Measurements from ENCODE around the gene MAPK13. TPM values are rescaled to one million over a fixed set of nuclear protein-coding genes. Genes with fewer than 3 reads are reported as not detected.
"Not testable (repeated sequence)": the region's sequence is repeated elsewhere in the genome, so short reads cannot be mapped to it uniquely, and the experiment has no call there.

The MAPK13 gene
- 10 to 100 TPM; 53.0 to 53.5 TPM for total RNA-seq

DNA sequence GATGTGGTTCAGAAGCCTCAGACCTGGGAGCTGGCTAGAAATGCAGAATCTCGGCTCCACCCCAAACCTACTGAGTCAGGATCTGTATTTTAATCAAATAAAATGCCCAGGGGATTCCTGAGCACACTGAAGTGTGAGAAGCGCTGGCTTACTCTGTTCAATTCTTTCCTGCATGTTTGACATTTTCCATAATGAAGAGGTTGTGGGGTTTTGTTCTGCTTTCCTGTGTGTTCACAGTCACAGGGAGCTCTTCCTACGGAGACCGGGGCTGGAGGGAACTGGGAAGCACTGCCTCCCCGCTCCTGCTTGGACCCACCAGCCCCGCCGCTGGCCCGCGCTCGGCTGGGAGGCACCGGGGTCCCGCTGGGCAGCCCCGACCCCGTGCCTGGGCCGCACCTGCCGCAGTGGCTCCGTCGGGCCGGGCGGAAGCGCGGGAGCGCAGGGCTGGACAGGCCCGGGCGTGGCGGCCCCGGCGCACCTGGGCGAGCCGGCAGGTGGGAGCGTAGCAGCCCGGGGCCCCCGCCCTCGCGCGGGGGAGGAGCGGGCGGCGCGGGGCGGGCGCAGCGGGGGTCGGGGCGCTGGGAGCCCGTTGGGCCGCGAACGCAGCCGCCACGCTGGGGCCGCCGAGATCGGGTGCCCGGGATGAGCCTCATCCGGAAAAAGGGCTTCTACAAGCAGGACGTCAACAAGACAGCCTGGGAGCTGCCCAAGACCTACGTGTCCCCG lies at the start of gene MAPK13:
Gene MAPK13 (plus strand): TSS at position 573 of the 726 bp plus-strand sequence. CDS start 70 bp downstream, at position 643.
- Mint-ChIP-seq H3K4me3 (peak within 1 kb of the TSS; percentile 86), H3K4me1 (peaks cover 56% of the 10 kb centered on the region), H3K9me3 (no peaks in the 10 kb centered on the region), H3K27ac (peak within 1 kb of the TSS; percentile 94), H3K27me3 (no peaks in the 10 kb centered on the region), H3K36me3 (peaks cover 9% of the 10 kb centered on the region)
- peak; percentile 56 for DNase-seq

GRCh38 chr6:36082318-36082717 lies 48.0 kb upstream of the MAPK13 start:
- peaks cover 10% of the 10 kb centered on the region for H3K4me1 Mint-ChIP-seq
- H3K27ac Mint-ChIP-seq, result no peak overlapping the region
- H3K27me3 Mint-ChIP-seq, result no peaks in the 10 kb centered on the region
- H3K4me3 Mint-ChIP-seq, result no peak overlapping the region
- H3K9me3 Mint-ChIP-seq, result peaks cover 5% of the 10 kb centered on the region
- peaks cover 64% of the 10 kb centered on the region for H3K36me3 Mint-ChIP-seq
- no peak for DNase-seq

- no peaks in the 10 kb centered on the region for H3K27me3 Mint-ChIP-seq
- H3K4me3 Mint-ChIP-seq, result no peak overlapping the region
- no peak overlapping the region for H3K27ac Mint-ChIP-seq
- peaks cover 10% of the 10 kb centered on the region for H3K4me1 Mint-ChIP-seq
- peaks cover 8% of the 10 kb centered on the region for H3K9me3 Mint-ChIP-seq
- H3K36me3 Mint-ChIP-seq, result peaks cover 73% of the 10 kb centered on the region
- no peak for DNase-seq
Measured at GRCh38 chr6:36083446-36083845, 46.9 kb upstream of the MAPK13 start.

GRCh38 chr6:36088204-36088603 lies 42.1 kb upstream of the MAPK13 start:
- H3K9me3 Mint-ChIP-seq, H3K4me3 Mint-ChIP-seq, H3K27me3 Mint-ChIP-seq, H3K4me1 Mint-ChIP-seq, H3K27ac Mint-ChIP-seq, DNase-seq: not testable (repeated sequence)
- H3K36me3 Mint-ChIP-seq, result peaks cover 52% of the 10 kb centered on the region

DNA sequence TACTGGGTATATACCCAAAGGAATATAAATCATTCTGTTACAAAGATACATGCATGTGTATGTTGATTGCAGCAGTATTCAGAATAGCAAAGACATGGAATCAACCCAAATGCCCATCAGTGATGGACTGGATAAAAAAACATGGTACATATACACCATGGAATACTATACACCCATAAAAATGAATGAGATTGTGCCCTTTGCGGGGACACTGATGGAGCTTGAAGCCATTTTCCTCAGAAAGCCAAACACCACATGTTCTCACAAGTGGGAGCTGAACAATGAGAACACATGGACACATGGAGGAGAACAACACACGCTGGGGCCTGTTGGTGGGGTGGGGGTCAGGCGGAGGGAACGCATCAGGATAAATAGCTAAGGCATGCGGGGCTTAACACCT lies 41.3 kb upstream of the MAPK13 start:
- Mint-ChIP-seq H3K9me3 (peaks cover 3% of the 10 kb centered on the region), H3K27ac (no peak overlapping the region)

DNA sequence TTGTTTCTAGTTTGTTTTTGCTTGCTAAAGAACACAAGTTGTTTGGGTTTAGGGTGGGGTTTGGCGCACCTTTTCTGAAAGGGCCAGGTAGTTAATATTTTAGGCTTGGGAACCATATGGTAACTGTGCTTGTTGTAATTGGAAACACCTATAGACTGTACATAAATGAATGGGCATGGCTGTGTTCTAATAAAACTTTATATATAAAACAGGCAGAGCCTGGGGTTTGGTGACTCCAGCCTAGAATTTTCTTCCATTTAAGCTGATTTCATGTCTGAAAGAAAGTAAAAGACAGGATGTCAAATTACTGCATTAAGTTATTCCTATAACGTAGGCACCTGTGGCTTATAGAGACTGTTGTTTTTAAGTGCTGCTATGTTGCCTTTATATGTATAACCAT lies 36.1 kb upstream of the MAPK13 start:
- peaks cover 16% of the 10 kb centered on the region for H3K4me1 Mint-ChIP-seq
- peaks cover 11% of the 10 kb centered on the region for H3K36me3 Mint-ChIP-seq
- H3K27me3 Mint-ChIP-seq, result no peaks in the 10 kb centered on the region
- no peak overlapping the region for H3K4me3 Mint-ChIP-seq
- peak overlapping the region; percentile 35 for H3K27ac Mint-ChIP-seq
- no peak for DNase-seq
- no peaks in the 10 kb centered on the region for H3K9me3 Mint-ChIP-seq

More for the DNA sequence above, 41.3 kb upstream of the MAPK13 start:
- peaks cover 46% of the 10 kb centered on the region for H3K36me3 Mint-ChIP-seq
- no peaks in the 10 kb centered on the region for H3K4me1 Mint-ChIP-seq
- no peak for DNase-seq
- no peak overlapping the region for H3K4me3 Mint-ChIP-seq
- H3K27me3 Mint-ChIP-seq, result no peaks in the 10 kb centered on the region

GRCh38 chr6:36094753-36095496 lies 35.4 kb upstream of the MAPK13 start:
- H3K27ac Mint-ChIP-seq, result peak overlapping the region; percentile 35
- H3K4me1 Mint-ChIP-seq, result peaks cover 23% of the 10 kb centered on the region
- DNase-seq, result peak; percentile 75
- H3K36me3 Mint-ChIP-seq, result peaks cover 8% of the 10 kb centered on the region
- no peaks in the 10 kb centered on the region for H3K27me3 Mint-ChIP-seq
- H3K4me3 Mint-ChIP-seq, result no peak overlapping the region
- no peaks in the 10 kb centered on the region for H3K9me3 Mint-ChIP-seq

GRCh38 chr6:36095497-36096391 lies 34.6 kb upstream of the MAPK13 start:
- Mint-ChIP-seq H3K27me3 (no peaks in the 10 kb centered on the region), H3K4me3 (no peak overlapping the region), H3K36me3 (peaks cover 13% of the 10 kb centered on the region), H3K9me3 (no peaks in the 10 kb centered on the region), H3K27ac (no peak overlapping the region), H3K4me1 (peaks cover 28% of the 10 kb centered on the region)
- DNase-seq, result no peak

GRCh38 chr6:36098253-36098919 lies 31.9 kb upstream of the MAPK13 start:
- no peak overlapping the region for H3K27ac Mint-ChIP-seq
- H3K9me3 Mint-ChIP-seq, result no peaks in the 10 kb centered on the region
- no peak for DNase-seq
- H3K4me3 Mint-ChIP-seq, result no peak overlapping the region
- H3K36me3 Mint-ChIP-seq, result peaks cover 12% of the 10 kb centered on the region
- peaks cover 36% of the 10 kb centered on the region for H3K4me1 Mint-ChIP-seq
- H3K27me3 Mint-ChIP-seq, result no peaks in the 10 kb centered on the region

GRCh38 chr6:36098920-36099647 lies 31.2 kb upstream of the MAPK13 start:
- H3K4me1 Mint-ChIP-seq, result peaks cover 36% of the 10 kb centered on the region
- H3K36me3 Mint-ChIP-seq, result peaks cover 18% of the 10 kb centered on the region
- H3K27ac Mint-ChIP-seq, result peak overlapping the region; percentile 82
- no peaks in the 10 kb centered on the region for H3K9me3 Mint-ChIP-seq
- no peaks in the 10 kb centered on the region for H3K27me3 Mint-ChIP-seq
- DNase-seq, result no peak
- no peak overlapping the region for H3K4me3 Mint-ChIP-seq

DNA sequence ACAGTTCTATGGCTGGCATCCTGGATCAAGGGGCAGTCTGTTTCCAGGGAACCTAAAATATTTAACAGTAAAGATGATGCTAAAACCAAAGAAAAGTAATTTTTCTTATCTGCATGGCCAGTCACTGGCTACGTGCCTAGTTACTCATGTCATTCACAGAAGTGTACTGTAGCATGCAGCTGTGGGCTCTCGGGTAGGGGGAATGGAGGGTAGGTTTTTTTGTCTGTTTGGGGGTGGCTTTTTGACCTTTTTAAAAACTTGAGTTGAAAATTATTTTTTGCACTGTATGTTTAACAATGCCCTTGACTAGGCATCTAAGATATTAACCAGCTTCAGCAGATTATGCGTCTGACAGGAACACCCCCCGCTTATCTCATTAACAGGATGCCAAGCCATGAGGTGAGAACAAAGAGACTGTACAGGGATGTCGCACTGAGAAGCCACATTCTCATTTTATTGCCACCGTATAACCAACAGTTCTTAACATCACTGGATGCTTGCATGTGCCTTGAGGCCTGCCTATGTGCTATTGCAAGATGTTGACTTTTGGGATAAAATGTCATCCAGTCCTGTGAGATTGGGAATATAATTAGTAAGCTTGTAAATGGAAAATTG lies 30.3 kb upstream of the MAPK13 start:
- H3K4me1 Mint-ChIP-seq, result peaks cover 32% of the 10 kb centered on the region

DNA sequence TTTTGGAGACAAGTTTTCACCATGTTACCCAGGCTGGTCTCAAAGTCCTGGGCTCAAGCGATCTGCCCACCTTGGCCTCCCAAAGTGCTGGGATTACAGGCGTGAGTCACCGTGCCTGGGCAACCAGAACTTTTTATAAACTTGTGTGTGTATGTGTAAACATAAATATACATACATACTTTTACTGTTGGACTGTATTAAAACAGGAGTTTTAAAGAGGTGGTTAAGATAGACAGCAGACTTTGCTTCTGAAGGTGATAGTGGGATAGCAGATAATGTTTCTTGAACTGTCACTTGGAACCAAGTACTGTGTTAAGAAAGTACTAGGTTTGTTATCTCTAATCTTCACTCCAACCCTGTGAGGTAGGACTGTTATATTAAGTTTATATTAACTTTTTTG lies 28.6 kb upstream of the MAPK13 start:
- no peaks in the 10 kb centered on the region for H3K9me3 Mint-ChIP-seq
- no peak overlapping the region for H3K27ac Mint-ChIP-seq
- H3K27me3 Mint-ChIP-seq, result no peaks in the 10 kb centered on the region
- no peak for DNase-seq
- peaks cover 27% of the 10 kb centered on the region for H3K4me1 Mint-ChIP-seq
- peaks cover 16% of the 10 kb centered on the region for H3K36me3 Mint-ChIP-seq
- H3K4me3 Mint-ChIP-seq, result no peak overlapping the region

More for the DNA sequence above, 30.3 kb upstream of the MAPK13 start:
- Mint-ChIP-seq H3K27me3 (no peaks in the 10 kb centered on the region), H3K27ac (peak overlapping the region; percentile 82), H3K9me3 (no peaks in the 10 kb centered on the region), H3K36me3 (peaks cover 18% of the 10 kb centered on the region), H3K4me3 (no peak overlapping the region)
- no peak for DNase-seq

DNA sequence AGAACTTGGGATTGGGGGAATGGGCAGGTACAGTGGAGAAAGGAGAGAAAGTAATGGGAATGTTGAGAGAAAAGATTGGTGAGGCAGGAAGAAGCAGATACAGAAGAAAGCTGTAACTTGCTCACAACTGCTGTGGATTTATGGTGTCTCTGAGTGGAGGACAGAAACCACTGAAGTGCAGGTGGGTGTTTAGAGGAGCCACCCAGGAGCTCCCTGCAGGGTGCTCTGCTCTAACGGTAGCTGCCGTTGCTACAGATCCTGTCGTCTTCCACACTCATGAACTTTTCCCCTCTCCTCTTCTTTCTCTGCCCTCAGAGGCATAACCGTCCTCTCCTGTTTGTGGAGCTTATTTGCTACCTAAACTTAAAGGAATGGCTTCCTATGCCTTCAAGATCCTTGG lies 27.5 kb upstream of the MAPK13 start:
- Mint-ChIP-seq H3K9me3 (no peaks in the 10 kb centered on the region), H3K4me1 (peaks cover 34% of the 10 kb centered on the region), H3K36me3 (peaks cover 23% of the 10 kb centered on the region), H3K27ac (peak overlapping the region; percentile 10), H3K4me3 (no peak overlapping the region), H3K27me3 (no peaks in the 10 kb centered on the region)
- no peak for DNase-seq

DNA sequence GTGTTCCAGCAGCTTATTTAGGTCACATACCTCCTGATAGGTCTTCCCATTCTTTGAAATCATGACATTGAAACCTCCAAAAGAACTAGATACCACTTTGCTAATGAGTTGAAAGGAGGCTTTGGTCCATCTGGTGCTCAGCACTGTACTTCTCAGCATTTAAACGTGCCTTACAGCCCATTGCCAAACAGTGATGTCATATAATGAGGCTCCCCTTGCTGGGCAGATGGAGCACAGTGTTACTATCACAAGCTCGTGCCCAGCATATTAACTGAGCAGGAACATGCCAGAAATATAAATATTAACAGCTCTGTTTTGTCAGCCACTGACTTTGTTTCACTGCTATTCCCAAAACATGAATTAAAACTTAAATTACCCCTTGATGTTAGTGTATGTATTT lies 25.5 kb upstream of the MAPK13 start:
- Mint-ChIP-seq H3K27ac (no peak overlapping the region), H3K4me1 (peaks cover 41% of the 10 kb centered on the region), H3K36me3 (peaks cover 43% of the 10 kb centered on the region), H3K9me3 (no peaks in the 10 kb centered on the region), H3K27me3 (no peaks in the 10 kb centered on the region), H3K4me3 (no peak overlapping the region)
- no peak for DNase-seq

All from activated naive CD8-positive, alpha-beta T cell treated with anti-CD3 and anti-CD28 coated beads for 36 hours (primary cell).